ENCODE data around the gene CRPPA.
"Not testable (repeated sequence)": the region's sequence is repeated elsewhere in the genome, so short reads cannot be mapped to it uniquely, and the experiment has no call there.

CRPPA gene

GRCh38 chr7:16446508-16446907 lies 25.2 kb upstream of the CRPPA start:
- H3K4me3 ChIP-seq (ENCODE audit: low read depth in 1 of 2, low read length in 2 of 2), result no peak overlapping the region
- H3K4me1 ChIP-seq (ENCODE audit: control insufficient read depth in 1 of 2, insufficient read depth in 2 of 2, low read length in 2 of 2), result no peaks in the 10 kb centered on the region
- no peak overlapping the region for H3K27ac ChIP-seq (ENCODE audit: low read length)
- H3K27me3 ChIP-seq (ENCODE audit: low read depth, low read length), result no peaks in the 10 kb centered on the region
- H3K9me3 ChIP-seq (ENCODE audit: control insufficient read depth in 1 of 2, low read length in 2 of 2), result no peaks in the 10 kb centered on the region
- no peaks in the 10 kb centered on the region for H3K36me3 ChIP-seq (ENCODE audit: control insufficient read depth in 1 of 2, insufficient read depth in 2 of 2, low read length in 2 of 2)

GRCh38 chr7:16443871-16444270 lies 22.5 kb upstream of the CRPPA start:
- H3K27me3 ChIP-seq (ENCODE audit: low read depth, low read length); H3K4me1 ChIP-seq (ENCODE audit: control insufficient read depth in 1 of 2, insufficient read depth in 2 of 2, low read length in 2 of 2); H3K36me3 ChIP-seq (ENCODE audit: control insufficient read depth in 1 of 2, insufficient read depth in 2 of 2, low read length in 2 of 2); H3K4me3 ChIP-seq (ENCODE audit: low read depth in 1 of 2, low read length in 2 of 2); H3K9me3 ChIP-seq (ENCODE audit: control insufficient read depth in 1 of 2, low read length in 2 of 2); H3K27ac ChIP-seq (ENCODE audit: low read length): not testable (repeated sequence)

DNA sequence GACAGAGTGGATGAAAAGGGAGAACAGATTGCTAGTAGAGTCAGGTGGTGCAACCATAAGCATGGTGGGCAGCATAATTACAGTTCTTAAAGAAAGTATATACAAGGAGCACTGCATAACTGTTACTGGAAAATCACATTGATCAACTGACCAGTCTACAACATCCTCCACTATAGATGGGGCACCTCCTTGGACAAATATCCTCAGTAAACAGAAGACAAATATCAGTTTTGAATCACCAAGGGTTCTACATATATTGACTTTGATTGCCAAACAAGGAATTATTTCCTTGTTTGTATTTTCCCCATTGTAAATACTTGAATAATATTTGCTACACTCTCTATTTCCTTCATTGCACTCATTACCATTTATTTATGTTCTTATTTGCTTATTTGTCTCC lies 17.6 kb upstream of the CRPPA start:
- H3K36me3 ChIP-seq (ENCODE audit: control insufficient read depth in 1 of 2, insufficient read depth in 2 of 2, low read length in 2 of 2), result no peaks in the 10 kb centered on the region
- H3K27ac ChIP-seq (ENCODE audit: low read length), result no peak overlapping the region
- H3K9me3 ChIP-seq (ENCODE audit: control insufficient read depth in 1 of 2, low read length in 2 of 2), result no peaks in the 10 kb centered on the region
- no peaks in the 10 kb centered on the region for H3K27me3 ChIP-seq (ENCODE audit: low read depth, low read length)
- no peak overlapping the region for H3K4me3 ChIP-seq (ENCODE audit: low read depth in 1 of 2, low read length in 2 of 2)
- H3K4me1 ChIP-seq (ENCODE audit: control insufficient read depth in 1 of 2, insufficient read depth in 2 of 2, low read length in 2 of 2), result no peaks in the 10 kb centered on the region

- H3K4me3 ChIP-seq (ENCODE audit: low read depth in 1 of 2, low read length in 2 of 2), result no peak overlapping the region
- H3K9me3 ChIP-seq (ENCODE audit: control insufficient read depth in 1 of 2, low read length in 2 of 2), result no peaks in the 10 kb centered on the region
- H3K36me3 ChIP-seq (ENCODE audit: control insufficient read depth in 1 of 2, insufficient read depth in 2 of 2, low read length in 2 of 2), result no peaks in the 10 kb centered on the region
- H3K27me3 ChIP-seq (ENCODE audit: low read depth, low read length), result no peaks in the 10 kb centered on the region
- H3K4me1 ChIP-seq (ENCODE audit: control insufficient read depth in 1 of 2, insufficient read depth in 2 of 2, low read length in 2 of 2), result no peaks in the 10 kb centered on the region
- H3K27ac ChIP-seq (ENCODE audit: low read length), result no peak overlapping the region
These were observed 15.0 kb upstream of the CRPPA start for GRCh38 chr7:16436306-16436705.

DNA sequence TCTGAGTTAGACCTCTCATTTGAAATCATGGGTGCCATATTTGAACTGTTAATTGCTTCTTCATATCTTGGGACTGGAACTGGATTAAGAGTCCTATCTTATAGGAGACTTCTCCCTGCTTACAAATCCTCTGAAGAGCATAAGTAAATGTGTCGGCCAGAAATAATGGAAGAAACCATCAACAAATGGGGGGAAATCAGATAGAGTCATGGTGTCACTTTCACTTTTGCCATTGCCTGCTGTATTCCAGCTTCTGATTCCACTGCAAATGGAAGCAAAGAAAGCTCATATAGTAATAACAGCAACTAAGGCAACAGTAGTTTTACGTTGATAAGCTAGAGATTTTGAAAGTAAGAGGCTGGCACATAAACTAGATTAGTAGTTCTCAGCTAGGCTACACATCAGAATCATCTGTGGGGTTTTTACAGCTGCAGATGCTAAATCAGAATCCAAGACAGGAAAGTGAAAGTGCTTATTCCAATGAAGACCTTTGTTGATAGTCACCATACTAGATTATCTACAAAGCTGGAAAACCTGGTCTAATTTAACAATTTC lies 12.3 kb upstream of the CRPPA start:
- Histone ChIP-seq H3K4me3 (ENCODE audit: low read depth in 1 of 2, low read length in 2 of 2) (peak overlapping the region in 1 of 2 donors; percentile 27), H3K4me1 (ENCODE audit: control insufficient read depth in 1 of 2, insufficient read depth in 2 of 2, low read length in 2 of 2) (no peaks in the 10 kb centered on the region), H3K9me3 (ENCODE audit: control insufficient read depth in 1 of 2, low read length in 2 of 2) (no peaks in the 10 kb centered on the region), H3K27ac (ENCODE audit: low read length) (no peak overlapping the region), H3K27me3 (ENCODE audit: low read depth, low read length) (no peaks in the 10 kb centered on the region), H3K36me3 (ENCODE audit: control insufficient read depth in 1 of 2, insufficient read depth in 2 of 2, low read length in 2 of 2) (no peaks in the 10 kb centered on the region)

- no peaks in the 10 kb centered on the region for H3K36me3 ChIP-seq (ENCODE audit: control insufficient read depth in 1 of 2, insufficient read depth in 2 of 2, low read length in 2 of 2)
- H3K27ac ChIP-seq (ENCODE audit: low read length), result no peak overlapping the region
- no peak overlapping the region for H3K4me3 ChIP-seq (ENCODE audit: low read depth in 1 of 2, low read length in 2 of 2)
- H3K27me3 ChIP-seq (ENCODE audit: low read depth, low read length), result no peaks in the 10 kb centered on the region
- H3K9me3 ChIP-seq (ENCODE audit: control insufficient read depth in 1 of 2, low read length in 2 of 2), result no peaks in the 10 kb centered on the region
- no peaks in the 10 kb centered on the region for H3K4me1 ChIP-seq (ENCODE audit: control insufficient read depth in 1 of 2, insufficient read depth in 2 of 2, low read length in 2 of 2)
These were observed 11.0 kb upstream of the CRPPA start for GRCh38 chr7:16432425-16432731.

DNA sequence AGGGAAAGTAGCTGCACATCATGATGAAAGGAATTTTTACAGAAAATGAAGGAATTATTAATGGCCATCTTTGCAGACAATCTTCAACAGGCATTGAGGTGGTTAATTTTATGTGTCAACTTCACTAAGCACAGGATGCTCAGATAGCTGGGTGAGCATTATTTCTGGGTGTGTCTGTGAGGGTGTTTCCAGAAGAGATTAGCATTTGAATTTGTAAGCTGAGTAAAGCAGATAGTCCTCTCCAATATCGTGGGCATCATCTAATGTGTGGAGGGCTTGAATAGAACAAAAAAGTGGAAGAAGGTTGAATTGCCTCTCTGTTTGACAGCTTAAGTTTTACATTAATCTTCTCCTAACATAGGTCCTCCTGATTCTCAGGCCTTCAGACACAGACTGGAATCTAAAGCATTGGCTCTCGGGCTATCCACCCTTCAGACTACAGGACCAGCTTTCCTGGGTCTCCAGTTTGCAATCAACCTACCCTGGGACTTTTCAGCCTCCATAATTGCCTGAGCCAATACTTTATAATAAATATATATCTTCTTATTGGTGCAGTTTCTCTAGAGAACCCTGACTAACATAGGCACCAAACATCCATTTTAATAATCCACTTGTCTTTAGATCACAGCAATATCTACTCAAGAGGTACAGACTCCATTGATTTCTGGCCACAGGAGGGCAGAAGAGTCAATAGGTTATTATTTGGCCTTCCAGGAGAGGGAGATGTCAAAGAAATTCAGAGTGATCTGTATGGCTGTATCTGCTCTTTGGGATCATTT lies 10.5 kb upstream of the CRPPA start:
- H3K27me3 ChIP-seq (ENCODE audit: low read depth, low read length), result no peaks in the 10 kb centered on the region
- H3K36me3 ChIP-seq (ENCODE audit: control insufficient read depth in 1 of 2, insufficient read depth in 2 of 2, low read length in 2 of 2), result no peaks in the 10 kb centered on the region
- no peaks in the 10 kb centered on the region for H3K4me1 ChIP-seq (ENCODE audit: control insufficient read depth in 1 of 2, insufficient read depth in 2 of 2, low read length in 2 of 2)
- no peak overlapping the region for H3K27ac ChIP-seq (ENCODE audit: low read length)
- no peak overlapping the region for H3K4me3 ChIP-seq (ENCODE audit: low read depth in 1 of 2, low read length in 2 of 2)
- H3K9me3 ChIP-seq (ENCODE audit: control insufficient read depth in 1 of 2, low read length in 2 of 2), result no peaks in the 10 kb centered on the region

- no peaks in the 10 kb centered on the region for H3K4me1 ChIP-seq (ENCODE audit: control insufficient read depth in 1 of 2, insufficient read depth in 2 of 2, low read length in 2 of 2)
- no peaks in the 10 kb centered on the region for H3K36me3 ChIP-seq (ENCODE audit: control insufficient read depth in 1 of 2, insufficient read depth in 2 of 2, low read length in 2 of 2)
- H3K27ac ChIP-seq (ENCODE audit: low read length), result no peak overlapping the region
- no peak overlapping the region for H3K4me3 ChIP-seq (ENCODE audit: low read depth in 1 of 2, low read length in 2 of 2)
- no peaks in the 10 kb centered on the region for H3K27me3 ChIP-seq (ENCODE audit: low read depth, low read length)
- no peaks in the 10 kb centered on the region for H3K9me3 ChIP-seq (ENCODE audit: control insufficient read depth in 1 of 2, low read length in 2 of 2)
These were observed 8.8 kb upstream of the CRPPA start for GRCh38 chr7:16430133-16430532.

DNA sequence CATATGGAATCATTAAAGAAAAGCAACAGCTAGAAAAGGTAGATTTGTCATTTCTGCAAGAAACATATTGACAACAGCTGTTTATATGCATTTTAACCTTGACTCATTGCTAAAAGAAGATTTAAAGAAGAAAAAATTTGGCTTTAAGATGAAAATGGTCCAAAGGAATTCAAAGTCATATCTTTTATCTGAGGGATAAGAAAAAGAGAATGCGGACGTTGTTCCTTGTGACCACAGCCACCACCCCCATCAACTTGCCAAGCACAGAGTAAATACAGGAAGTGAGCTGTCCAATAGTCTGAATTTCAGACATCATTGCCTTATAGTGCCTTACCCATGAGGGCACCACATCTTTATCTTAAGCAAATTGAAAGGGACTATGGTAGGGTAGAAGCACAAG lies 7.3 kb upstream of the CRPPA start:
- no peaks in the 10 kb centered on the region for H3K9me3 ChIP-seq (ENCODE audit: control insufficient read depth in 1 of 2, low read length in 2 of 2)
- no peaks in the 10 kb centered on the region for H3K4me1 ChIP-seq (ENCODE audit: control insufficient read depth in 1 of 2, insufficient read depth in 2 of 2, low read length in 2 of 2)
- no peaks in the 10 kb centered on the region for H3K36me3 ChIP-seq (ENCODE audit: control insufficient read depth in 1 of 2, insufficient read depth in 2 of 2, low read length in 2 of 2)
- no peak overlapping the region for H3K27ac ChIP-seq (ENCODE audit: low read length)
- no peak overlapping the region for H3K4me3 ChIP-seq (ENCODE audit: low read depth in 1 of 2, low read length in 2 of 2)
- H3K27me3 ChIP-seq (ENCODE audit: low read depth, low read length), result no peaks in the 10 kb centered on the region

DNA sequence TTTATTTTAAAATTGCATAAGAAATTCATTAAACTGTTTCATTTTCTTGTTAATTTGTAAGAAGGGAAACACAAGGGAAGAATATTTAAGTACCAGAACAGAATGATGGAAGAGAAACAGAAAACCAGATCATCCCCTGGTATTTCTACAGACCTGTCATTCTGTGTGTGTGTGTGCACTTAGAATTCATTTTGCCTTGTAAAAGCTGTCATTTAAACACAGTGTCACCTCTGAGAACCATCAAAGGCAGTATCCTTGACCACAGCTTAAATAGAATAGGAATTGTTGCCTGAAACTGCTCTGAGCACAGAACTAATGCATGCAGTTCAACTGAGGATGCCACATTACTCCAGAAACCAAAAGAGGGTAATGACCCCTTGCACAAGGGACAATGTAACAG lies 6.8 kb upstream of the CRPPA start:
- Histone ChIP-seq H3K4me3 (ENCODE audit: low read depth in 1 of 2, low read length in 2 of 2) (no peak overlapping the region), H3K36me3 (ENCODE audit: control insufficient read depth in 1 of 2, insufficient read depth in 2 of 2, low read length in 2 of 2) (no peaks in the 10 kb centered on the region), H3K4me1 (ENCODE audit: control insufficient read depth in 1 of 2, insufficient read depth in 2 of 2, low read length in 2 of 2) (no peaks in the 10 kb centered on the region), H3K27me3 (ENCODE audit: low read depth, low read length) (no peaks in the 10 kb centered on the region), H3K27ac (ENCODE audit: low read length) (no peak overlapping the region), H3K9me3 (ENCODE audit: control insufficient read depth in 1 of 2, low read length in 2 of 2) (no peaks in the 10 kb centered on the region)

GRCh38 chr7:16423761-16424160 lies 2.4 kb upstream of the CRPPA start:
- peaks cover 0 to 17% of the 10 kb centered on the region in 2 donors for H3K4me1 ChIP-seq (ENCODE audit: control insufficient read depth in 1 of 2, insufficient read depth in 2 of 2, low read length in 2 of 2)
- H3K27me3 ChIP-seq (ENCODE audit: low read depth, low read length), result no peaks in the 10 kb centered on the region
- no peak overlapping the region for H3K4me3 ChIP-seq (ENCODE audit: low read depth in 1 of 2, low read length in 2 of 2)
- peaks cover 0 to 9% of the 10 kb centered on the region in 2 donors for H3K36me3 ChIP-seq (ENCODE audit: control insufficient read depth in 1 of 2, insufficient read depth in 2 of 2, low read length in 2 of 2)
- no peak overlapping the region for H3K27ac ChIP-seq (ENCODE audit: low read length)
- no peaks in the 10 kb centered on the region for H3K9me3 ChIP-seq (ENCODE audit: control insufficient read depth in 1 of 2, low read length in 2 of 2)

- peak overlapping the region; percentile 93 for H3K27ac ChIP-seq (ENCODE audit: low read length)
- no peak overlapping the region for H3K4me3 ChIP-seq (ENCODE audit: low read depth in 1 of 2, low read length in 2 of 2)
These were observed 1.6 kb upstream of the CRPPA start for GRCh38 chr7:16422917-16423316.

More at GRCh38 chr7:16422917-16423316, 1.6 kb upstream of the CRPPA start:
- no peaks in the 10 kb centered on the region for H3K27me3 ChIP-seq (ENCODE audit: low read depth, low read length)
- H3K9me3 ChIP-seq (ENCODE audit: control insufficient read depth in 1 of 2, low read length in 2 of 2), result no peaks in the 10 kb centered on the region
- H3K36me3 ChIP-seq (ENCODE audit: control insufficient read depth in 1 of 2, insufficient read depth in 2 of 2, low read length in 2 of 2), result peaks cover 0 to 9% of the 10 kb centered on the region in 2 donors
- H3K4me1 ChIP-seq (ENCODE audit: control insufficient read depth in 1 of 2, insufficient read depth in 2 of 2, low read length in 2 of 2), result peaks cover 0 to 17% of the 10 kb centered on the region in 2 donors

Data from muscle layer of duodenum (tissue), 2 donors.